Heart right ventricle (tissue), 16 donors: ENCODE measurements around the gene HEPHL1. TPM values are rescaled to one million over a fixed set of nuclear protein-coding genes. Genes with fewer than 3 reads are reported as not detected.

Source experiments
- ATAC-seq, 8 donors: fragments of 200-7000 bp; cut with Tn5 transposase; one replicate each; pipeline ENCODE4 v1.9.1; 2020; ENCODE audit warnings: mild to moderate bottlenecking in 8 of 8, moderate library complexity in 8 of 8, moderate number of reproducible peaks in 1 of 8
- DNase-seq, 2 donors: peaks; one replicate each; pipeline ENCODE4 v3.0.0-alpha.2; 2020
- H3K27ac ChIP-seq, 10 donors: fragments of 200-600 bp; sonication (generic) in 2 of 10; one replicate each; pipeline versions ENCODE4 v1.5.0 to v1.8.0; 2020 to 2022; ENCODE audit warnings: mild to moderate bottlenecking in 3 of 10
- H3K27me3 ChIP-seq, 7 donors: fragments of 200-600 bp; one replicate each; pipeline ENCODE4 v1.8.0; 2021 to 2022; ENCODE audit warnings: mild to moderate bottlenecking in 2 of 7
- H3K36me3 ChIP-seq, 9 donors: fragments of 200-600 bp; sonication (generic) in 1 of 9; one replicate each; pipeline versions ENCODE4 v1.5.0 to v1.8.0; 2020 to 2022; ENCODE audit warnings: mild to moderate bottlenecking in 2 of 9
- H3K4me1 ChIP-seq, 9 donors: fragments of 200-600 bp; sonication (generic) in 1 of 9; one replicate each; pipeline versions ENCODE4 v1.5.0 to v1.8.0; 2020 to 2022; ENCODE audit warnings: mild to moderate bottlenecking in 4 of 9
- H3K4me3 ChIP-seq, 10 donors: fragments of 200-600 bp; sonication (generic) in 2 of 10; one replicate each; pipeline versions ENCODE4 v1.5.0 to v1.8.0; 2020 to 2022; ENCODE audit warnings: mild to moderate bottlenecking in 7 of 10, moderate library complexity in 2 of 10
- H3K9me3 ChIP-seq, 11 donors: fragments of 200-600 bp in 10 of 11; sonication (generic) in 2 of 11; one replicate each; pipeline versions ENCODE4 v1.5.0 to v1.8.0; 2013 to 2022; ENCODE audit warnings: mild to moderate bottlenecking in 2 of 11, control low read depth in 1 of 11, moderate library complexity in 1 of 11
- CTCF ChIP-seq, 9 donors: fragments of 200-600 bp; sonication (generic) in 2 of 9; IDR thresholded peaks; one replicate each; pipeline versions ENCODE4 v1.5.0 to v1.8.0; 2021 to 2022; ENCODE audit warnings: antibody characterized with exemption in 9 of 9, mild to moderate bottlenecking in 5 of 9, moderate library complexity in 1 of 9
- WGBS, 2 donors: extraction: QIAGEN DNeasy Blood & Tissue Kit; methylation state at CpG; one replicate each; pipeline ENCODE4 v1.1.7; 2013; ENCODE audit warnings: inconsistent platforms in 1 of 2; 5-methylcytosine and 5-hydroxymethylcytosine counted together
- intact Hi-C, 10 donors: fragments of 100-400 bp; cut with DNase I; formaldehyde crosslinking; loops; one replicate each; pipeline versions ENCODE4 v1.11.1 to v1.14.2; 2022
- polyA plus RNA-seq, 2 donors: library from polyadenylated mRNA; stranded (reverse); fragments of 200-250 nt; gene quantifications; one replicate each; pipeline ENCODE4 v1.2.3, GENCODE V29; 2013
- total RNA-seq, 10 donors: library from RNA; stranded (reverse); fragmentation: NEBNext Ultra II Directional in 3 of 10; extraction: Animal tissue kit (Norgen Biotek cat#: 25700) in 3 of 10; gene quantifications; one replicate each; pipeline versions ENCODE4 v1.2.1 to v1.2.4, GENCODE V29; 2021 to 2023
- donor health status: Arrhythmogenic right ventricular cardiomyopathy.
- donor health status: ischemic (EF 13 %, LVEDD 7.1; RV severe dilation, severe dysfunction).
- donor health status: healthy with polysubstance abuse.
- donor health status: DM: no; HTN: yes; CAD: no.
- donor health status: DM: no; HTN: no; CAD: no.
- donor health status: ischemic (EF 25% LVEDD 6.9; RV normal size, moderate dysfunction).
- donor health status: ischemic (EF 25% LVEDD 5.7; RV mildly dilated, moderate dysfunction).
- donor health status: healthy.
- donor health status: DM: yes; HTN: yes; CAD: no.
- donor health status: Ischemic cardiomyopathy.
- donor health status: ischemic (EF 35%, LVEDD 5.7; RV mildly dilated, moderate dysfunction).
- donor health status: nonischemic (EF 11% LVEDD 7.7; RV severe dilation, severe dysfunction).
- donor health status: DM: yes; HTN: yes; CAD: no.
- donor health status: PGD.
- donor health status: ischemic (EF 29% LVEDD 5.4; RV normal size, mild dysfunction).
- donor health status: nonischemic (EF 23%, LVEDD 6.1; RV moderate dilation, normal function).

Gene HEPHL1
- total and polyA plus RNA-seq, 12 donors, result not detected

DNA sequence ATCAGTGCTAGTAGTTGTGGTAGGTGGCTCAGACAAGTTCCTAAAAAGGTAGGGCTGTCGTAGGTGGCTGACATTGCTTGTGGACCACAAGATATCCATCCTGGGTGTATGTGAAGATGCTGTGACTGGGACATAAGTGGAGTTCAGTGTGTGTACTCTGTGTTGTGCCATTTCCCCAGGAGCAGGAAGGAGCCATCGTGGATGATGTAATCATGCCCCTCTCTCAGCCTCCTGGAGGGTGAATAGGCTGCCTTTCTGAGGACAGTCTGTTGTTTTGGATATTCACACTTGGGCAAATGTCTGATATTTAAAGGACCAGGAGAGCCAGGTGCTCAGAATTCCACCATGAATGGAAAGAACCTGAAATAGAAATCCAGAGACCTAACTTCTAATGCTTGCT, 2.7 kb downstream of the HEPHL1 start:
- no peaks in the 10 kb centered on the region for H3K36me3 ChIP-seq
- H3K27me3 ChIP-seq, result no peaks in the 10 kb centered on the region
- no peak for TF ChIP-seq CTCF (IDR thresholded peaks at IDR 0.05)
- intact Hi-C loops, result no loop called here
- peaks cover 0 to 17% (median 0%) of the 10 kb centered on the region in 11 donors for H3K9me3 ChIP-seq
- no peak overlapping the region for H3K27ac ChIP-seq
- ATAC-seq (no peak), DNase-seq (no peak)
- 66 to 72% methylated on average over 2 of the region's 2 CpGs for WGBS, 2 donors
- H3K4me3 ChIP-seq, result no peak overlapping the region
- H3K4me1 ChIP-seq, result no peaks in the 10 kb centered on the region

DNA sequence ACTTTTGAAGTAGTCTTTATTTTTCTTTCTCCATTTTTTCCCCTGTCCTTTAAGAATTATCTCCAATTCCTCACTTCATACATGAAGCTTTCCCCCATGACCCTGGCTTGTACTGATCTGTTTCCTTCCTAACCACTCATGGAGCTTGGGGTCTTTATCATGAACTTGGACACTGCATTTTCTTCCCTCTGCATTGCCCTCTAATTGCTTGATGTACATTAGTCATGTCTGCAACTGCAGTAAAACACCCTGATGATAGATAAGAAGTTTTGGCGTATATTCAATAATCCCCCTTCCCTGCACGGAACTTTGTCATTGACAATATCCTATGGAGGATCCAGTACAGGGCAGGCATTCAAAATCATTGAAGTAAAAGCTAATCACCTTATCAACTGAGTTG, 3.4 kb downstream of the HEPHL1 start:
- intact Hi-C loops, result no loop called here
- H3K4me3 ChIP-seq, result no peak overlapping the region
- H3K27me3 ChIP-seq, result no peaks in the 10 kb centered on the region
- H3K9me3 ChIP-seq, result peaks cover 0 to 17% (median 0%) of the 10 kb centered on the region in 11 donors
- no peak for ATAC-seq
- DNase-seq, result no peak
- H3K36me3 ChIP-seq, result no peaks in the 10 kb centered on the region
- WGBS, 2 donors, result 43 to 54% methylated on average over 2 of the region's 2 CpGs
- no peak overlapping the region for H3K27ac ChIP-seq
- H3K4me1 ChIP-seq, result no peaks in the 10 kb centered on the region
- TF ChIP-seq CTCF (IDR thresholded peaks at IDR 0.05), result no peak

GRCh38 chr11:94025690-94026394, 4.7 kb downstream of the HEPHL1 start:
- intact Hi-C loops, result no loop called here
- TF ChIP-seq CTCF (IDR thresholded peaks at IDR 0.05), result no peak
- DNase-seq, result no peak
- Histone ChIP-seq H3K9me3 (peaks cover 0 to 22% (median 0%) of the 10 kb centered on the region in 11 donors), H3K27me3 (no peaks in the 10 kb centered on the region), H3K4me1 (no peaks in the 10 kb centered on the region), H3K4me3 (no peak overlapping the region), H3K36me3 (no peaks in the 10 kb centered on the region), H3K27ac (peak overlapping the region in 1 of 10 donors; percentile 22)
- peak in 4 of 8 donors; percentile 40 to 69 (median 52) for ATAC-seq
- 74 to 83% methylated on average over 2 of the region's 2 CpGs for WGBS, 2 donors

DNA sequence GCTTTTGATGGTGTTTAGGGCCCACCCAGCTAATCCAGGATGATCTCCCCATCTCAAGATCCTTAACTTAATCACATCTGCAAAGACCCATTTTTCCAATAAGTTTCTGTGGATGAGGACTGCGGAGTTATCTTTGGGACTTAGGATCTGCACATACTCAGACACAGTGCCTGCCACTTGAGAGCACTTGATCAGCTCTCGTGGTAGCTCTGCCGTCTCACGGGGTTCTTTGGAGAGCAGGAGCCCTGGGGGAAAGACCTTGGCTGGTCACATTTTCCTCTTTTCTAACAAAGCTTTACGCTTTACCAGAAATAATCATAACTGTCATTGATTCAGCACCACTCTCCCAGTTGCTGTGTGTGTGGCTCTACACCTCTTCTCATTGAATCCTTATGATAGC, 6.1 kb downstream of the HEPHL1 start:
- no peak overlapping the region for H3K27ac ChIP-seq
- TF ChIP-seq CTCF (IDR thresholded peaks at IDR 0.05), result no peak
- no peaks in the 10 kb centered on the region for H3K27me3 ChIP-seq
- 68 to 82% methylated on average over 5 of the region's 5 CpGs for WGBS, 2 donors
- intact Hi-C loops, result no loop called here
- peaks cover 0 to 22% (median 0%) of the 10 kb centered on the region in 11 donors for H3K9me3 ChIP-seq
- ATAC-seq (no peak), DNase-seq (no peak)
- H3K4me3 ChIP-seq, result no peak overlapping the region
- no peaks in the 10 kb centered on the region for H3K36me3 ChIP-seq
- H3K4me1 ChIP-seq, result peaks cover 0 to 6% (median 0%) of the 10 kb centered on the region in 9 donors
